ENCODE results near the gene SBNO2. TPM values are rescaled to one million over a fixed set of nuclear protein-coding genes. Genes with fewer than 3 reads are reported as not detected.

SBNO2 gene
- total RNA-seq, 1 donor from 2014 or later = 125 TPM

DNA sequence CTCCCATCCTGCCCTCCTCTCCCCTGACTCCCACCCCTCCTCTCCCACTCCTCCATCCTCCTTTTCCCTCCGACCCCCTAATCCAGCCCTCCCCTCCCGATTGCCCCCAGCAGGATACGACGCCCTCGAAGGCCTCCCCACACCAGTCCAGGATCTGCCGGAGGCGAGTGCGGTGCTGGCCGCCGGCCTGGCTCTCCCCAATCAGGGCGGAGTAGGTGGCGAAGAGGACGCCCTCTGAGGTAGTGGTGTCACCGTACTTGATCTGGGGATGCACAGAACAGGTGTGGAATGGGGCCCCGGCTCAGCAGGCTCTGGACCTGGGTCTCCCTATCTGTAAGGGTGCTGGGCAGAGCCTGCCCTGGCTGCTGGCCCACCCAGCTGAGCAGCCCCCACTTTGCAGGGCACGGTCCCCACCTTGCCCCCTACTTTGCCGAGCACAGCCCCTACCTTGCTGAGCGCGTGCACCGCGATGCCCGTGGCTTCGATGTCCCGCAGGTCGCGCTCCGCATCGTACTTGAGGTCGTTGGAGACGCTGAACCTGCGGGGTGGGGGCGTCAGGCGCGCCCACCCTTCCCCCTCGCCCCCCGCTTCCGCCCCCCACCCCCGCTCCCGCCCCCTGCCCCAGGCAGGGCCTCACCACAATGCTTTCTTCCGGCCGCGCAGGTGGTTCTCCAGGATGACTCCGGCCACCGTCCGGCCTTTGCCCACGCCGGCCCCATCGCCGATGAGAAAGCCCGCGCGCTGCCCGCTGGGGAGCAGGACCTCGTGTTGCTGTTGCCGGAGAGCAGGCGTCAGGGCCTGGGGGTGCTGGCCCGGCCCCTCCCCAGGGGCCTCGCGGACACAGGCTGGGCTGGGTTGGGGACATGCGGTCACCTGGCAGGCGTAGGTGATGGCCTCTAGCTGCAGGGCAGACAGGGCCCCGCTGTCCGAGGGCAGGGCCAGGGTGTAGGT, 51.8 kb downstream of the SBNO2 start:
- H3K4me3 ChIP-seq = no peak overlapping the region
- H3K4me1 ChIP-seq = no peaks in the 10 kb centered on the region
- no peaks in the 10 kb centered on the region for H3K27me3 ChIP-seq
- DNase-seq (no peak), ATAC-seq (no peak)
- intact Hi-C loops (cut with DNase I) = loop anchor here (10.0 kb wide), 1 partner anchor 53 kb away; the partner anchor contains the start of gene SBNO2
- TF ChIP-seq CTCF (IDR thresholded peaks at IDR 0.05) = no peak
- no peaks in the 10 kb centered on the region for H3K9me3 ChIP-seq
- H3K27ac ChIP-seq = no peak overlapping the region
- peaks cover 99% of the 10 kb centered on the region for H3K36me3 ChIP-seq

GRCh38 chr19:1121395-1121794, 52.7 kb downstream of the SBNO2 start:
- DNase-seq (no peak), ATAC-seq (no peak)
- TF ChIP-seq CTCF (IDR thresholded peaks at IDR 0.05) = no peak
- Histone ChIP-seq H3K4me3 (no peak overlapping the region), H3K4me1 (no peaks in the 10 kb centered on the region), H3K27ac (no peak overlapping the region), H3K9me3 (no peaks in the 10 kb centered on the region), H3K36me3 (peaks cover 99% of the 10 kb centered on the region), H3K27me3 (no peaks in the 10 kb centered on the region)
- intact Hi-C loops (cut with DNase I) = loop anchor here (10.0 kb wide), 1 partner anchor 53 kb away; the partner anchor contains the start of gene SBNO2

DNA sequence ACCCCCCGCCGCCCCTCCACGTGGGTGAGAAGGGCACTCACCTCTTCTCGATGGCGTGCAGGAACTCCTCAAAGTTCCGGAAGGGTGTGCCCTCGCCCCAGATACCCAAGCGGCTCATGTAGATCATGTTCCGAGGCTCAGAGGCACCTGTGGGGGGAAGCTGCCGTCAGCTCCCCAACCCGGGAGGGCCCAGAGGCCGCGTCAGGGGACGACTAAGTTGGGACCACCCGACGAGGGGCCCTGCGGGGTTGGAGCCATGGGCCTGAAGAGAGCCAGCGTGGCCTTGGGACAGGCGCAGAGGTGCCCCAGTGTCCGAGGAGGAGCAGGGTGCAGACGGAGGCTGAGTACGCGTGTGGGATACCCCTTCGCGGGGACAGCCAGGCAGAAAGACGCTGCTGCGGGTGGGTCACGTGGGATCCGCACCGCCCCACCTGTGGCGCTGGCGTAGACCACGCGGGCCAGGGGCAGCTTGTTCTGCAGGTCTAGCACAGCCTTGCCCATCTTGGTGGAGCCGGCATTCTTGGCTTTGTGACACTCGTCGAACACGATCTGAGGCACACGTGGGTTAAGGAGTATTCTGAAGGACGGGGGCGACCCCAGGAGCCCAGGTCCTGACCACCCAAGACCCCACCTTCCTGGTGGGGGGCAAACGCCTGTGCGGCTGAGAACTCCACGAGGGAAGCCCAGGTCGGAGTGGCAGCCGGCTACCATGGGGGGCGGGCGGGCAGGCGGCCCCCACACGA, 54.4 kb downstream of the SBNO2 start:
- no peaks in the 10 kb centered on the region for H3K4me1 ChIP-seq
- peaks cover 99% of the 10 kb centered on the region for H3K36me3 ChIP-seq
- intact Hi-C loops (cut with DNase I) = loop anchor here (10.0 kb wide), 1 partner anchor 55 kb away; the partner anchor contains the start of gene SBNO2

DNA sequence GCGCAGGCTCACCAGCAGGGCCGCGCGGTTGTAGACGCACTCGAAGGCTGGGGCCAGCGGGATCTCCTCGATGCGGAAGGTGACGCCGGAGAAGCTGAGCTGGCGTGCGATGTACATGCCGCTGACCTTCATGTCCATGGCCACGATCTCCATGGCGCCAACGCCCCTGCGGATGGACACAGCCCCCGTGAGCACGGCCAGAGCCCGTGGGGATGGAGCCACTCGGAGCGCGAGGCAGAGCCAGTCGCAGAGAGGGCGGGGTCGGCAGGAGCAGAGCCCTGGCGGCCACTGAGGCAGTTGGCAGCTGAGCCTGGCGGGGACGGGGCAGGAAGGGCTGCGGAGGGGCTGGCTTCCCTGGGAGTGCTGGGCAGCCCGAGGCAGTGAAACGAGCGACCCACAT, 55.1 kb downstream of the SBNO2 start:
- Histone ChIP-seq H3K36me3 (peaks cover 99% of the 10 kb centered on the region), H3K27me3 (no peaks in the 10 kb centered on the region), H3K27ac (no peak overlapping the region), H3K9me3 (no peaks in the 10 kb centered on the region), H3K4me1 (no peaks in the 10 kb centered on the region), H3K4me3 (no peak overlapping the region)
- DNase-seq (no peak), ATAC-seq (no peak)
- intact Hi-C loops (cut with DNase I) = no loop called here
- TF ChIP-seq CTCF (IDR thresholded peaks at IDR 0.05) = no peak

More for the DNA sequence above, 54.4 kb downstream of the SBNO2 start:
- no peak overlapping the region for H3K4me3 ChIP-seq
- no peak for ATAC-seq
- TF ChIP-seq CTCF (IDR thresholded peaks at IDR 0.05) = no peak
- no peaks in the 10 kb centered on the region for H3K9me3 ChIP-seq
- no peak for DNase-seq
- H3K27me3 ChIP-seq = no peaks in the 10 kb centered on the region
- H3K27ac ChIP-seq = no peak overlapping the region

DNA sequence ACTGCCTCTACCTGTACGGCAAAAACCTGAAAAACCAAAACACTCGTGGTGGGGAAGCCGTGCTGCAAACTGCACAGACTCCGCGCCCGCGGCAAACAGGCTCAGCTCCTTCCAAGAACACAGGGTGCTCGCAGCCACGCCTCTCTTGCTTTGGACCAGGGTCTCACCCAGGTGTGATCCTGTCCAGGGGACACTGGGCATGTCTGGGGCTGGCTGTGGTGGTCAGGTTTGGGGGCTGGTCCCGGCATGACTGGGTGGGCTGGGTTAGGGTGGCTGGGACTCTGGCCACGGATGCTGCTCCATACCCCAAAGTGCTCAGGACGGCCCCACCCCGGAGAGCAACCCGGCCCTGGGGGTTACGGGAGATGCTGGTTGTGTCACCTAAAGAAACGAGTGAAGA, 56.4 kb downstream of the SBNO2 start:
- Histone ChIP-seq H3K36me3 (peaks cover 97% of the 10 kb centered on the region), H3K9me3 (no peaks in the 10 kb centered on the region), H3K4me1 (peaks cover 11% of the 10 kb centered on the region), H3K27ac (no peak overlapping the region), H3K27me3 (no peaks in the 10 kb centered on the region), H3K4me3 (no peak overlapping the region)
- intact Hi-C loops (cut with DNase I) = no loop called here
- no peak for TF ChIP-seq CTCF (IDR thresholded peaks at IDR 0.05)
- ATAC-seq (no peak), DNase-seq (no peak)
